Measurements from ENCODE around the gene FBXW7.

The FBXW7 gene, protein sequence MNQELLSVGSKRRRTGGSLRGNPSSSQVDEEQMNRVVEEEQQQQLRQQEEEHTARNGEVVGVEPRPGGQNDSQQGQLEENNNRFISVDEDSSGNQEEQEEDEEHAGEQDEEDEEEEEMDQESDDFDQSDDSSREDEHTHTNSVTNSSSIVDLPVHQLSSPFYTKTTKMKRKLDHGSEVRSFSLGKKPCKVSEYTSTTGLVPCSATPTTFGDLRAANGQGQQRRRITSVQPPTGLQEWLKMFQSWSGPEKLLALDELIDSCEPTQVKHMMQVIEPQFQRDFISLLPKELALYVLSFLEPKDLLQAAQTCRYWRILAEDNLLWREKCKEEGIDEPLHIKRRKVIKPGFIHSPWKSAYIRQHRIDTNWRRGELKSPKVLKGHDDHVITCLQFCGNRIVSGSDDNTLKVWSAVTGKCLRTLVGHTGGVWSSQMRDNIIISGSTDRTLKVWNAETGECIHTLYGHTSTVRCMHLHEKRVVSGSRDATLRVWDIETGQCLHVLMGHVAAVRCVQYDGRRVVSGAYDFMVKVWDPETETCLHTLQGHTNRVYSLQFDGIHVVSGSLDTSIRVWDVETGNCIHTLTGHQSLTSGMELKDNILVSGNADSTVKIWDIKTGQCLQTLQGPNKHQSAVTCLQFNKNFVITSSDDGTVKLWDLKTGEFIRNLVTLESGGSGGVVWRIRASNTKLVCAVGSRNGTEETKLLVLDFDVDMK

DNA sequence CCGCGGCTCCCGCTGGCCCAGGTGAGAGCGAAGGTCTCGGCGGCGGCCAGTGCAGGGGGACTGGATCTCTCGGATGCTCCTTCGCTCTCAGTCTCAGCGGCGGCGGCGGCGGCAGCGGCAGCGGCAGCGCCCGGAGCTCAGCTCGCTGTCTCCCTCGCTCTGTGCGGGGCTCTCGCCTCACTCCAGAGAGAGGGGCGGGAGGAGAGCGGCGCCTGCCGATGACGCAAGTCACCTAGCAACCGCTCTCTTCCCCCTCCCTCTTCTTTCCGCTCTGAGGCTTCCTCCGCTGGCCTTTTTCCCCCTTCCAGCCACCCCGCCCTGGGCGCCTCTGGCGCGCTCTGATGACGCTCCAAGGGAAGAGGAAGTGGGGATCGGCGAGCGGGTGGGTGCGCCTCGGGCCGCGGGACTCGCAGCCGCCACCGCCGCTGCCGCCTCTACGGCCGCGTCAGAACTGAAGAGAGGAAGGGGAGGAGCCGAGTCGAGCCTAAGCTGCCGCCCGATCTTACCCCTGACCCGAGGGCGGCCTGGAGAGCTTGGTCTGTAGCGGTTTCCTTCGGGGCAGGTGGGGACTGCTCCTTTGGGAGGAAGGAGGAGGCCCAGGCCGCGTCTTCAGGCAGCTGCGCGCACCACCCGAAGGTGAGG, at the start of gene FBXW7:
TSS of gene FBXW7 (minus strand) at position 190 of the 642 bp plus-strand sequence. CDS start 124,289 bp downstream, outside the sequence.
- TF ChIP-seq, protein P1, sequence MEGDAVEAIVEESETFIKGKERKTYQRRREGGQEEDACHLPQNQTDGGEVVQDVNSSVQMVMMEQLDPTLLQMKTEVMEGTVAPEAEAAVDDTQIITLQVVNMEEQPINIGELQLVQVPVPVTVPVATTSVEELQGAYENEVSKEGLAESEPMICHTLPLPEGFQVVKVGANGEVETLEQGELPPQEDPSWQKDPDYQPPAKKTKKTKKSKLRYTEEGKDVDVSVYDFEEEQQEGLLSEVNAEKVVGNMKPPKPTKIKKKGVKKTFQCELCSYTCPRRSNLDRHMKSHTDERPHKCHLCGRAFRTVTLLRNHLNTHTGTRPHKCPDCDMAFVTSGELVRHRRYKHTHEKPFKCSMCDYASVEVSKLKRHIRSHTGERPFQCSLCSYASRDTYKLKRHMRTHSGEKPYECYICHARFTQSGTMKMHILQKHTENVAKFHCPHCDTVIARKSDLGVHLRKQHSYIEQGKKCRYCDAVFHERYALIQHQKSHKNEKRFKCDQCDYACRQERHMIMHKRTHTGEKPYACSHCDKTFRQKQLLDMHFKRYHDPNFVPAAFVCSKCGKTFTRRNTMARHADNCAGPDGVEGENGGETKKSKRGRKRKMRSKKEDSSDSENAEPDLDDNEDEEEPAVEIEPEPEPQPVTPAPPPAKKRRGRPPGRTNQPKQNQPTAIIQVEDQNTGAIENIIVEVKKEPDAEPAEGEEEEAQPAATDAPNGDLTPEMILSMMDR (IDR thresholded peaks at IDR 0.05; ENCODE audit: insufficient read depth, missing control alignments), result no peak
- FAIRE-seq, result no peak

DNA sequence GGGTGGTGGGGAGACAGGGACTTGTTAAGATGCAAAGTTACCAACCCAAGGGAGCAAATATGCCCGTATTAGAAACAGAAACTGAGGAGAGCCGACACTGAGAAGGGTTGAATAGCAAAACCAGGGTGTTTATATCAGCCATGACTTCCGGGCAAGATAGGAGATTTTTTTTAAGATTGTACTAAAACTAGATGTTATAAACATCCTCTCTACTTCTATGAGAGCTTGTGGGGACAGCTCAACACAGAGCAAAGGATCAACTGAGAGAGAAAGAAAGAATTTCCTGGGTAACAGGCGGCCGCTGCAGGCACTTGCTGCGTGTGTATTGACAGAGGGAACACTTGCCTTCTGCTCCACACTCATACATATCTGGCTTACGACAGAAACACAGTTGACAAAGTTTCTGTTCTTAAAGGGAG, 49.1 kb upstream of the FBXW7 start:
- no peak for DNase-seq (ENCODE audit: insufficient read length, low spot score)
- TF ChIP-seq, protein P1 (IDR thresholded peaks at IDR 0.05; ENCODE audit: insufficient read depth, missing control alignments), result no peak
- FAIRE-seq, result no peak

More for the DNA sequence above, at the start of gene FBXW7:
- peak; percentile 82 for DNase-seq (ENCODE audit: insufficient read length, low spot score)

DNA sequence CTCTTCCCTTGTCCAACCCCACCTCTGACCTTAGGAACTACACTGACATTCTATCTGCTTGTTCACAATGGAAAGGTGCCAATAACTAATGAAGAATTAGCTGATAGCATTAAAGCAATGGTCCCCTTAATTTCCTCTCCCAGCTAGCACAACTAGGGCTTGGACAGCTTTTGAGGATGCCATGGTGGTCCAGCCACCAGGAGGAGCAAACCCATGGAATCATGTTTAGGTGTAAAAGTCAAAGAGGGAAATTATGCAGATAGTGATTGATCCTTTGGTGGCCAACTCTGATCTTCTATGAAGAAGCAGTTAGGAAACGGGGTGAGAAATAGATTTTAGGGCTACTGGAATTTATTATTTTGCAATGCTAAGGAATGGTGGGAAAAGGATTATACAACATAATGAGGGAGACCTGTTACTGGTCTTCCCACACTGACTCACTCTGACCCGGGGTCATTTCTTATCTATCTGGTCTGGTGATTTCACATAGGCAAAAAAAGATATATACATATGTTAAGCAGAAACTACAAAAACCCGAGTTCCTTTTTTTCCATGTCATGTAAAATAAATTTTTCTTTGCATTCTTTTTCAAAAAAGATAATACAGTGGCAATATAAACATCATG, 45.8 kb upstream of the FBXW7 start:
- TF ChIP-seq, protein P1 (IDR thresholded peaks at IDR 0.05; ENCODE audit: insufficient read depth, missing control alignments), result no peak
- FAIRE-seq (no peak), DNase-seq (ENCODE audit: insufficient read length, low spot score) (no peak)

DNA sequence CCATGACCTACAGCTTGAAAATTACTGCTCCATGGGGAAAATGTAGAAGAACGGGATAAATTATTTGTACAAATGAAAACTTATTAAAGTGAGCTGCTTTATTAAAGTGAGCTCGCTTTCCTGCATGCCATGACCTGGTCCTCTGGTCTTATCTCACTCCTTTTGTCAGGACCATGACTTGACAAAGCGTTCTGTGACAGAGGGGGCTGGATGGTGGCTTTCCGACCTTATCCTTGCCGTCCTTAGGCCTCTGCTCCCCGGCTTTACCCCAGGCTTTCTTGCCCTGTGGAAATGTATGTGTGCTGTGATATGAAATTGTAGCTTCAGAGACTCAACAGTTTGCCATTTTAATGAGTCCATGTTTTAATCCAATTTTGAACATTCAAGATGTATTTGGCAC, 44.0 kb upstream of the FBXW7 start:
- no peak for DNase-seq (ENCODE audit: insufficient read length, low spot score)
- FAIRE-seq, result no peak
- TF ChIP-seq, protein P1 (IDR thresholded peaks at IDR 0.05; ENCODE audit: insufficient read depth, missing control alignments), result no peak

DNA sequence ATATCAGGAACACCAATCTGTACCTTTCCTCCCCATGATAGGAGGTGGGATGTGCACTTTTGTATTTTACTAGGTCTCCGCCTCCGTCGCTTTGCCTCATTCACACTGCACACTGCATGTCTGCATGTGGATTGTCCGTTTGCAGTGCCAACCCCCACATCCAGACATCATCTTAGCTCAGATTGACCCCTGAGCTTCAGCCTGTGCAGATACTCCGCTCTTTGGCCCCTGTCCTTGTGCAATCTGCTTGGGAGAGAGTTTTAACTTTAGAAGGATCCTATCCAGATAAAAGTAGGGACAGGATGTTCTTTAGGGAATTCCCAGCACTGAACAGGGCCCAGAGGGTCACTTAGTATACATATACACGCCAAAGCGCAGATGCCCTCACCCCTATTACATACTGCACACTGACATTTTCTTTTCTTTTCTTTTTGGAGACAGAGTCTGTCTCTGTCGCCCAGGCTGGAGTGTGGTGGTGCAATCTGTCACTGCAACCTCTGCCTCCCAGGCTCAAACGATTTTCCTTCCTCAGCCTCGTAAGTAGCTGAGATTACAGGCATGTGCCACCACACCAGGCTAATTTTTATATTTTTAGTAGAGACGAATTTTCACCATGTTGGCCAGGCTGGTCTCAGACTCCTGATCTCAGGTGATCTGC, 43.3 kb upstream of the FBXW7 start:
- TF ChIP-seq, protein P1 (IDR thresholded peaks at IDR 0.05; ENCODE audit: insufficient read depth, missing control alignments), result no peak

DNA sequence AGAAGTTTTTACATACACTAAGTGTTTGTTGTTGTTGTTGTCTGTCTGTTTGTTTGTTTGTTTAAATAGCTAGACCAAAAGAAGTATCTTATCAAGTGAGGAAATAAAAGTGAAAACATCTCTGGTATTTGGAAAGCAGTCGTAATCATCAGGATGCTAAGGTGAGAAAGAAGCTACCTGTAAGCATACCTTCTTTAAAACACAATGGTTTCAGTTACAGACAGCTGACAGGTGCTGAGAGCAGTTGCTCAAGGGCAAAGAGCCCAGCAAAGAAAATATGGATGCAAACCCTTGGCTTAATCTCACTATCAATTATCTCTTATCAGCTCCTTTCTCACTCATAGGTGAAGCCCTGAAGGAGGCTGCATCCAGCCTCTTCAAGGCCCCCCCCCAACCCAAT, 42.8 kb upstream of the FBXW7 start:
- no peak for FAIRE-seq
- no peak for DNase-seq (ENCODE audit: insufficient read length, low spot score)
- TF ChIP-seq, protein P1 (IDR thresholded peaks at IDR 0.05; ENCODE audit: insufficient read depth, missing control alignments), result no peak

More for the DNA sequence above, 43.3 kb upstream of the FBXW7 start:
- FAIRE-seq, result no peak
- no peak for DNase-seq (ENCODE audit: insufficient read length, low spot score)
